A673 (cell line): Measurements from ENCODE around the gene AFAP1.

Experiments used
- EZH2 ChIP-seq: fragments of 200-600 bp; sonication (generic); IDR thresholded peaks from 2 replicates; pipeline ENCODE4 v1.6.1; 2017; ENCODE audit warnings: borderline replicate concordance, low read depth, mild to moderate bottlenecking, mixed read lengths, antibody characterized with exemption, low read length; ENCODE audit not compliant: poor library complexity, severe bottlenecking
- TF ChIP-seq, protein P1 (sequence below): fragments of 300-800, 200-600 bp; sonication (generic); conservative IDR thresholded peaks from 2 replicates; pipeline ENCODE4 v1.5.1; 2017; ENCODE audit warnings: low read depth, mild to moderate bottlenecking, antibody characterized with exemption, low read length, moderate library complexity, mixed read lengths

DNA sequence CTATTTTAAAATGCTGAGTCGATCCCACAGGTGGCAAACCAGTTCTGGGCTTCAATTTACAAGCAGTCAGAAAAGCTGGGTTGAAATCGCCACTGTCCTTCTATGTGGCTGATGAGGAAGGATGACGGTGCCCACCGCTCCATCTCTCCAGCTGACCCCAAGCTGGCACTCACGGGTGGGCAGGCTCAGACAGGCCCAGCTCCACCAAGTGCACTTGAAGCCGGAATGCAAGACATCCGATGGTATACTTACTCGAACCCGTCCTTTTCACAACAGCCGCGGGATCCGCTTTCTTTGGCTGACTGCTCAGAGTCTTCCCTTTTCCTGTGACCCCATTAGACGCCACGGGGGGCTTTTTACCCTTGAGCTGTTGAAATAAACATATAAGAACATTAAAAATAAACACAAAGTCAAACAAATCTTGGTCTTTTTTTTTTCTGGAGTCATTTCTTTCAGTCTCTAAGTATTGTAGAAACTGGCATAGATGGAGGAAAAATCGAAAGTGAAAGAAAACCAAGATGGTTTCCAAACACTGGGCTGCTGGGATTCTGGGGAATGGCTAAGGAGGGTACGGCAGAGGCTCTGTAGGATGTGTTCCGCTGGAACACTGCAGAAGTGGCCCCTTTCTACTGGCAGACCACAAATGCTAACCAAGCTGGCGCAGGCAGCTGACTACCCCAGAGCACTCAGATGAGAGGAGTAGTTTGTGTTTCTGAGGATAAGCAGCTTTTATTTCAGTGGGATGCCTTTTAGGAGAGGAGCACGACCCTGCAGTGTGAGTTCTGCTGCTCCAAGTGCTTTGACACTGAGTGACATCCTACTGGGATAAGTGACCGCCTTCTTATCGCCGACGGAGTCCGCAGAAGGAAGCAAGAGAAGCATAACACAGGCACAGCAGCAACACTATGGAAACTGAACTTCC lies 160.9 kb downstream of the AFAP1 start:
- TF ChIP-seq, protein P1, sequence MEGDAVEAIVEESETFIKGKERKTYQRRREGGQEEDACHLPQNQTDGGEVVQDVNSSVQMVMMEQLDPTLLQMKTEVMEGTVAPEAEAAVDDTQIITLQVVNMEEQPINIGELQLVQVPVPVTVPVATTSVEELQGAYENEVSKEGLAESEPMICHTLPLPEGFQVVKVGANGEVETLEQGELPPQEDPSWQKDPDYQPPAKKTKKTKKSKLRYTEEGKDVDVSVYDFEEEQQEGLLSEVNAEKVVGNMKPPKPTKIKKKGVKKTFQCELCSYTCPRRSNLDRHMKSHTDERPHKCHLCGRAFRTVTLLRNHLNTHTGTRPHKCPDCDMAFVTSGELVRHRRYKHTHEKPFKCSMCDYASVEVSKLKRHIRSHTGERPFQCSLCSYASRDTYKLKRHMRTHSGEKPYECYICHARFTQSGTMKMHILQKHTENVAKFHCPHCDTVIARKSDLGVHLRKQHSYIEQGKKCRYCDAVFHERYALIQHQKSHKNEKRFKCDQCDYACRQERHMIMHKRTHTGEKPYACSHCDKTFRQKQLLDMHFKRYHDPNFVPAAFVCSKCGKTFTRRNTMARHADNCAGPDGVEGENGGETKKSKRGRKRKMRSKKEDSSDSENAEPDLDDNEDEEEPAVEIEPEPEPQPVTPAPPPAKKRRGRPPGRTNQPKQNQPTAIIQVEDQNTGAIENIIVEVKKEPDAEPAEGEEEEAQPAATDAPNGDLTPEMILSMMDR, result no peak
- no peak for TF ChIP-seq EZH2
